Measurements from ENCODE around the gene NOTUM.

- TF ChIP-seq CTCF (conservative IDR thresholded peaks at IDR 0.05 in 1 of 2, IDR thresholded peaks at IDR 0.05 in 1 of 2; ENCODE audit: low read depth in 1 of 2, low read length in 2 of 2) (no peak), EZH2 (IDR thresholded peaks at IDR 0.05; ENCODE audit: low read length, missing control alignments) (no peak)
These were observed 8.2 kb downstream of the NOTUM start for GRCh38 chr17:81952792-81953228.
